Nephron (organoid): ENCODE data around the gene C3orf38.

Experiments
- H3K27ac Mint-ChIP-seq, 3 experiments: 2 replicates each; pipeline ENCODE4 v1.8.0; 2020; ENCODE audit warnings: mixed read lengths in 3 of 3, mild to moderate bottlenecking in 2 of 3, moderate library complexity in 1 of 3
- H3K27me3 Mint-ChIP-seq: 2 replicates; pipeline ENCODE4 v1.8.0; 2021; ENCODE audit warnings: low read depth, mild to moderate bottlenecking, moderate library complexity, mixed read lengths
- H3K36me3 Mint-ChIP-seq: 2 replicates; pipeline ENCODE4 v1.8.0; 2020; ENCODE audit warnings: low read depth, mixed read lengths
- H3K4me1 Mint-ChIP-seq: 2 replicates; pipeline ENCODE4 v1.8.0; 2020; ENCODE audit warnings: mixed read lengths
- H3K4me3 Mint-ChIP-seq, 3 experiments: 2 replicates each; pipeline ENCODE4 v1.8.0; 2020; ENCODE audit warnings: mild to moderate bottlenecking in 3 of 3, mixed read lengths in 3 of 3, moderate library complexity in 2 of 3
- H3K9me3 Mint-ChIP-seq: 2 replicates; pipeline ENCODE4 v1.8.0; 2020; ENCODE audit warnings: mixed read lengths
- TF ChIP-seq, protein P1 (sequence below), 3 experiments: fragments of 200-600 bp; sonication (generic); IDR thresholded peaks; one replicate each; pipeline ENCODE4 v1.5.0; 2021; ENCODE audit warnings: antibody characterized with exemption in 3 of 3; ENCODE audit not compliant: unreplicated experiment in 3 of 3

C3orf38 gene

DNA sequence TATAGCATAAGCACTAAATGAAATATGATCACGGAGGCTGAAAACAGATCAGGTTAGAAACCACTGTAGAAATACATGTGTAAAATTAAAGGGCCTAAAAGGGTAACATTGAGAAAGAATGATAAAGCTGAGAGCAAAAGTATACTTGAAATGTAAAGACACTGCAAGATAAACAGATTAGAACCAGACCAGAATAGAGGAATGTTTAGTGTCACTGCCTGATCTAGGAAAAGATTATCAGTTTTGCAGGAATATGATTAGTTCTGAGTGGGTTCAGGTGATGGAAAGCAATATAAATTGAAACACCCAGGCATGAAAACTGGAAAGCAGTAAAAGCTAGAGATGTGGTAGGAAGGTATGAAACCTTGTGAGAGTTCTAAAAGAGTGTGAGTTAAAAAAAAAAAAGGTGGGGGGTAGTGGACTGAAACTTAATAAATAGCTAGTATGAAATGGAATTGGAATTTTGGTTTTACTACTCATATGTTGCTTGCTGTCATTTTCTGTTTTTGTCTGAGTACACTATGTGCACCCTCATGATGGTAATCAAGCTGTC lies 16.0 kb upstream of the C3orf38 start:
- Mint-ChIP-seq H3K4me3 (no peak overlapping the region), H3K36me3 (peaks cover 29% of the 10 kb centered on the region), H3K27ac (peak overlapping the region in 1 of 3 experiments; percentile 34), H3K27me3 (no peaks in the 10 kb centered on the region), H3K4me1 (peaks cover 5% of the 10 kb centered on the region), H3K9me3 (no peaks in the 10 kb centered on the region)
- TF ChIP-seq, protein P1, sequence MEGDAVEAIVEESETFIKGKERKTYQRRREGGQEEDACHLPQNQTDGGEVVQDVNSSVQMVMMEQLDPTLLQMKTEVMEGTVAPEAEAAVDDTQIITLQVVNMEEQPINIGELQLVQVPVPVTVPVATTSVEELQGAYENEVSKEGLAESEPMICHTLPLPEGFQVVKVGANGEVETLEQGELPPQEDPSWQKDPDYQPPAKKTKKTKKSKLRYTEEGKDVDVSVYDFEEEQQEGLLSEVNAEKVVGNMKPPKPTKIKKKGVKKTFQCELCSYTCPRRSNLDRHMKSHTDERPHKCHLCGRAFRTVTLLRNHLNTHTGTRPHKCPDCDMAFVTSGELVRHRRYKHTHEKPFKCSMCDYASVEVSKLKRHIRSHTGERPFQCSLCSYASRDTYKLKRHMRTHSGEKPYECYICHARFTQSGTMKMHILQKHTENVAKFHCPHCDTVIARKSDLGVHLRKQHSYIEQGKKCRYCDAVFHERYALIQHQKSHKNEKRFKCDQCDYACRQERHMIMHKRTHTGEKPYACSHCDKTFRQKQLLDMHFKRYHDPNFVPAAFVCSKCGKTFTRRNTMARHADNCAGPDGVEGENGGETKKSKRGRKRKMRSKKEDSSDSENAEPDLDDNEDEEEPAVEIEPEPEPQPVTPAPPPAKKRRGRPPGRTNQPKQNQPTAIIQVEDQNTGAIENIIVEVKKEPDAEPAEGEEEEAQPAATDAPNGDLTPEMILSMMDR (IDR thresholded peaks at IDR 0.05; ENCODE audit: unreplicated experiment in 3 of 3) = no peak

- TF ChIP-seq, protein P1 (IDR thresholded peaks at IDR 0.05; ENCODE audit: unreplicated experiment in 3 of 3) = no peak
- Mint-ChIP-seq H3K4me1 (peaks cover 5% of the 10 kb centered on the region), H3K27me3 (no peaks in the 10 kb centered on the region), H3K4me3 (no peak overlapping the region), H3K36me3 (peaks cover 42% of the 10 kb centered on the region), H3K27ac (no peak overlapping the region), H3K9me3 (no peaks in the 10 kb centered on the region)
Observed at GRCh38 chr3:88137836-88138235, 11.9 kb upstream of the C3orf38 start.

- H3K4me3 Mint-ChIP-seq = no peak overlapping the region
- TF ChIP-seq, protein P1 (IDR thresholded peaks at IDR 0.05; ENCODE audit: unreplicated experiment in 3 of 3) = no peak
- no peak overlapping the region for H3K27ac Mint-ChIP-seq
- H3K36me3 Mint-ChIP-seq = peaks cover 31% of the 10 kb centered on the region
- no peaks in the 10 kb centered on the region for H3K9me3 Mint-ChIP-seq
- no peaks in the 10 kb centered on the region for H3K27me3 Mint-ChIP-seq
- H3K4me1 Mint-ChIP-seq = no peaks in the 10 kb centered on the region
Observed at GRCh38 chr3:88141458-88142083, 8.2 kb upstream of the C3orf38 start.

GRCh38 chr3:88142094-88142624 lies 7.6 kb upstream of the C3orf38 start:
- Mint-ChIP-seq H3K36me3 (peaks cover 27% of the 10 kb centered on the region), H3K27ac (no peak overlapping the region), H3K27me3 (no peaks in the 10 kb centered on the region), H3K9me3 (no peaks in the 10 kb centered on the region), H3K4me1 (peaks cover 2% of the 10 kb centered on the region), H3K4me3 (no peak overlapping the region)
- TF ChIP-seq, protein P1 (IDR thresholded peaks at IDR 0.05; ENCODE audit: unreplicated experiment in 3 of 3) = no peak

DNA sequence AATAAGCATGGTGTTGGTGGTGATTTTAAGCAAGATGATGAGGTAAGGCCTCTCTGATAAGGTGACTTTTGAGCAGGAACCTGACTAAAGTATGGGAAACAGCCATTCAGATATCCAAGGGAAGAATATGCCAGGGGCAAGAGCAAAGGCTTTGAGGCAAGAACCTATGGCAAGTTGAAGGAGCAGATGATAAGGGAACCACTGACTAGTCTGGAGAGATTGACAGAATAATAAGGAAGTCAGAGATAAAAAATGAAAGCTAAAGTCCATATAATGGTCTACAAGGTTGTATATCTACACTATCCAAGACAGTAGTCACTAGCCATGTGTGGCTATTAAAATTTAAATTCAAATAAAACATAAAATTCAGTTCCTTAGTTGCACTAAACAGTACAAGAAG lies 2.5 kb upstream of the C3orf38 start:
- Mint-ChIP-seq H3K36me3 (peaks cover 7% of the 10 kb centered on the region), H3K27ac (no peak overlapping the region), H3K27me3 (no peaks in the 10 kb centered on the region), H3K9me3 (no peaks in the 10 kb centered on the region), H3K4me3 (peak overlapping the region; percentile 55 to 75 (median 71)), H3K4me1 (peaks cover 22% of the 10 kb centered on the region)
- TF ChIP-seq, protein P1 (IDR thresholded peaks at IDR 0.05; ENCODE audit: unreplicated experiment in 3 of 3) = no peak

DNA sequence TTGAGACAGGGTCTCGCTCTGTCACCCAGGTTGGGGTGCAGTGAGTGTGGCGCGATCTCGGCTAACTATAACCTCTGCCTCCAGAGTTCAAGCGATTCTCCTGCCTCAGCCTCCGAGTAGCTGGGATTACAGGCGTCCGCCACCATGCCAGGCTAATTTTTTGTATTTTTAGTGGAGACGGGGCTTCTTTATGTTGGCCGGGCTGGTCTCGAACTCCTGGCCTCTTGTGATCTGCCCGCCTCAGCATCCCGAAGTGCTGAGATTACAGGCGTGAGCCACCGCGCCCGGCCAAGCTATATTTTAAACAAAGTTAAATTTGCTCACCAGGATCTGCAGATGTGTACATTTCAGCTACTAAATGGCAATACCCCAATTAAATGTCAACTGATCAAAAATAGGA lies 1.1 kb upstream of the C3orf38 start:
- TF ChIP-seq, protein P1 (IDR thresholded peaks at IDR 0.05; ENCODE audit: unreplicated experiment in 3 of 3) = no peak
- Mint-ChIP-seq H3K4me3 (peak overlapping the region; percentile 99 to 100 (median 99)), H3K4me1 (peaks cover 27% of the 10 kb centered on the region), H3K27me3 (no peaks in the 10 kb centered on the region), H3K9me3 (no peaks in the 10 kb centered on the region), H3K27ac (peak overlapping the region; percentile 99), H3K36me3 (peaks cover 12% of the 10 kb centered on the region)
